Measurements from ENCODE around the gene PDGFD.

GRCh38 chr11:104005234-104005855, 158.6 kb downstream of the PDGFD start:
- TF ChIP-seq, protein P1, sequence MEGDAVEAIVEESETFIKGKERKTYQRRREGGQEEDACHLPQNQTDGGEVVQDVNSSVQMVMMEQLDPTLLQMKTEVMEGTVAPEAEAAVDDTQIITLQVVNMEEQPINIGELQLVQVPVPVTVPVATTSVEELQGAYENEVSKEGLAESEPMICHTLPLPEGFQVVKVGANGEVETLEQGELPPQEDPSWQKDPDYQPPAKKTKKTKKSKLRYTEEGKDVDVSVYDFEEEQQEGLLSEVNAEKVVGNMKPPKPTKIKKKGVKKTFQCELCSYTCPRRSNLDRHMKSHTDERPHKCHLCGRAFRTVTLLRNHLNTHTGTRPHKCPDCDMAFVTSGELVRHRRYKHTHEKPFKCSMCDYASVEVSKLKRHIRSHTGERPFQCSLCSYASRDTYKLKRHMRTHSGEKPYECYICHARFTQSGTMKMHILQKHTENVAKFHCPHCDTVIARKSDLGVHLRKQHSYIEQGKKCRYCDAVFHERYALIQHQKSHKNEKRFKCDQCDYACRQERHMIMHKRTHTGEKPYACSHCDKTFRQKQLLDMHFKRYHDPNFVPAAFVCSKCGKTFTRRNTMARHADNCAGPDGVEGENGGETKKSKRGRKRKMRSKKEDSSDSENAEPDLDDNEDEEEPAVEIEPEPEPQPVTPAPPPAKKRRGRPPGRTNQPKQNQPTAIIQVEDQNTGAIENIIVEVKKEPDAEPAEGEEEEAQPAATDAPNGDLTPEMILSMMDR (IDR thresholded peaks at IDR 0.05): no peak
- TF ChIP-seq POLR2A (IDR thresholded peaks at IDR 0.05) (no peak), POLR2AphosphoS5 (IDR thresholded peaks at IDR 0.05; ENCODE audit: insufficient read depth in 1 of 2, low read depth in 1 of 2) (no peak)
